GM23248 (cell line): ENCODE results near the gene CCBE1. TPM values are rescaled to one million over a fixed set of nuclear protein-coding genes. Genes with fewer than 3 reads are reported as not detected.
"Not testable (repeated sequence)": the region's sequence is repeated elsewhere in the genome, so short reads cannot be mapped to it uniquely, and the experiment has no call there.

Experiments used
- DNase-seq: peaks from one replicate; pipeline ENCODE4 v3.0.0-alpha.2; 2015
- H2AFZ ChIP-seq: fragments of 200-600 bp; sonication (generic); 2 replicates; pipeline ENCODE4 v1.6.1; 2016; ENCODE audit warnings: antibody characterized with exemption
- H3F3A ChIP-seq: fragments of 200-600 bp; sonication (generic); 2 replicates; pipeline ENCODE4 v1.6.1; 2016; ENCODE audit warnings: mild to moderate bottlenecking, antibody characterized with exemption, mixed run types; ENCODE audit not compliant: insufficient read depth
- H3K27ac ChIP-seq: fragments of 200-600 bp; sonication (generic); 2 replicates; pipeline ENCODE4 v1.5.1; 2016; ENCODE audit warnings: mild to moderate bottlenecking
- H3K27me3 ChIP-seq: fragments of 200-600 bp; sonication (generic); replicated peaks from 2 replicates; pipeline ENCODE4 v1.6.1; 2016; ENCODE audit warnings: mild to moderate bottlenecking; ENCODE audit not compliant: insufficient read depth
- H3K36me3 ChIP-seq: fragments of 200-600 bp; sonication (generic); 2 replicates; pipeline ENCODE4 v1.6.1; 2016; ENCODE audit warnings: low read depth, mild to moderate bottlenecking
- H3K4me1 ChIP-seq: fragments of 200-600 bp; sonication (generic); 2 replicates; pipeline ENCODE4 v1.6.1; 2016; ENCODE audit warnings: mild to moderate bottlenecking; ENCODE audit not compliant: insufficient read depth
- H3K4me2 ChIP-seq: fragments of 200-600 bp; sonication (generic); one replicate; pipeline ENCODE4 v1.6.1; 2016; ENCODE audit warnings: mild to moderate bottlenecking; ENCODE audit not compliant: unreplicated experiment
- H3K4me3 ChIP-seq: fragments of 200-600 bp; sonication (generic); 2 replicates; pipeline ENCODE4 v1.5.1; 2016; ENCODE audit warnings: mild to moderate bottlenecking
- H3K79me2 ChIP-seq: fragments of 200-600 bp; sonication (generic); 2 replicates; pipeline ENCODE4 v1.6.1; 2016; ENCODE audit warnings: mild to moderate bottlenecking; ENCODE audit not compliant: insufficient read depth
- H3K9ac ChIP-seq: fragments of 200-600 bp; sonication (generic); 2 replicates; pipeline ENCODE4 v1.6.1; 2016; ENCODE audit warnings: mild to moderate bottlenecking
- H3K9me2 ChIP-seq: fragments of 200-600 bp; sonication (generic); 2 replicates; pipeline ENCODE4 v1.6.1; 2016; ENCODE audit warnings: mixed run types, mild to moderate bottlenecking, moderate library complexity; ENCODE audit not compliant: insufficient read depth
- H3K9me3 ChIP-seq: fragments of 200-600 bp; sonication (generic); one replicate; pipeline ENCODE4 v1.6.1; 2017; ENCODE audit warnings: low read depth
- H4K20me1 ChIP-seq: fragments of 200-600 bp; sonication (generic); 2 replicates; pipeline ENCODE4 v1.6.0; 2016; ENCODE audit not compliant: insufficient read depth
- EZH2 ChIP-seq: fragments of 200-600 bp; sonication (generic); IDR thresholded peaks from 2 replicates; pipeline ENCODE4 v1.6.1; 2018; ENCODE audit warnings: antibody characterized with exemption, mild to moderate bottlenecking; ENCODE audit not compliant: insufficient read depth, poor library complexity, severe bottlenecking
- EZH2phosphoT487 ChIP-seq: fragments of 200-600 bp; sonication (generic); IDR thresholded peaks from 2 replicates; pipeline ENCODE4 v1.6.1; 2018; ENCODE audit warnings: antibody characterized with exemption, moderate library complexity, mild to moderate bottlenecking, low read depth; ENCODE audit not compliant: insufficient read depth
- WGBS, 2 experiments: methylation state at CpG; one replicate each; pipeline ENCODE4 v1.1.6; 2015 to 2017; ENCODE audit warnings: low lambda C conversion rate in 2 of 2, low coverage in 1 of 2; ENCODE audit errors: missing lambda C conversion rate in 2 of 2; 5-methylcytosine and 5-hydroxymethylcytosine counted together
- in situ Hi-C: fragments of 300-500 bp; cut with MboI; formaldehyde crosslinking; loops from 2 replicates; pipeline ENCODE4 v1.15.0; 2020
- polyA plus RNA-seq: library from polyadenylated mRNA; unstranded; fragments of >200 nt; fragmentation: Nextera tagmentation; extraction: Ambion mirVana; gene quantifications from 2 replicates; pipeline ENCODE4 v1.2.1, GENCODE V29; 2016
- total RNA-seq: library from RNA; depleted of rRNA; stranded (reverse); fragments of >200 nt; shearing (Covaris generic); gene quantifications from 2 replicates; pipeline ENCODE4 v1.2.3, GENCODE V29; 2014

Gene CCBE1
- total and polyA plus RNA-seq, 2 experiments from 2014 or later = 16.6 to 33.6 TPM

- Histone ChIP-seq H4K20me1 (no peaks in the 10 kb centered on the region), H3K4me2 (no peak overlapping the region), H2AFZ (no peak overlapping the region), H3K79me2 (peaks cover 14% of the 10 kb centered on the region), H3K36me3 (no peaks in the 10 kb centered on the region), H3K9ac (no peak overlapping the region), H3K9me2 (no peaks in the 10 kb centered on the region), H3F3A (no peaks in the 10 kb centered on the region), H3K4me1 (peaks cover 6% of the 10 kb centered on the region), H3K9me3 (no peaks in the 10 kb centered on the region), H3K27ac (no peak overlapping the region), H3K4me3 (no peak overlapping the region), H3K27me3 (no peaks in the 10 kb centered on the region)
- 36 to 55% methylated on average over 1 of the region's 1 CpG for WGBS, 2 experiments
- TF ChIP-seq EZH2 = no peak
- in situ Hi-C loops = no loop called here
- no peak for DNase-seq
Observed at GRCh38 chr18:59672235-59672711, 24.9 kb downstream of the CCBE1 start.

GRCh38 chr18:59671551-59671950 is 25.7 kb downstream of the CCBE1 start:
- Histone ChIP-seq H3K4me1 (peaks cover 6% of the 10 kb centered on the region), H3K4me2 (no peak overlapping the region), H2AFZ (no peak overlapping the region), H3K27ac (no peak overlapping the region), H3K9me3 (no peaks in the 10 kb centered on the region), H3K27me3 (no peaks in the 10 kb centered on the region), H3K9ac (no peak overlapping the region), H4K20me1 (no peaks in the 10 kb centered on the region), H3K36me3 (no peaks in the 10 kb centered on the region), H3F3A (no peaks in the 10 kb centered on the region), H3K79me2 (peaks cover 7% of the 10 kb centered on the region), H3K4me3 (no peak overlapping the region), H3K9me2 (no peaks in the 10 kb centered on the region)
- in situ Hi-C loops = no loop called here
- TF ChIP-seq EZH2 (no peak), EZH2phosphoT487 (no peak)
- no peak for DNase-seq
- 67 to 71% methylated on average over 1 of the region's 1 CpG for WGBS, 2 experiments

- H3K4me1 ChIP-seq = peaks cover 6% of the 10 kb centered on the region
- no peaks in the 10 kb centered on the region for H3K9me2 ChIP-seq
- in situ Hi-C loops = no loop called here
- peaks cover 4% of the 10 kb centered on the region for H3K79me2 ChIP-seq
- H3K36me3 ChIP-seq = no peaks in the 10 kb centered on the region
- no peaks in the 10 kb centered on the region for H4K20me1 ChIP-seq
- no peaks in the 10 kb centered on the region for H3F3A ChIP-seq
- no peaks in the 10 kb centered on the region for H3K9me3 ChIP-seq
- H2AFZ ChIP-seq = peak overlapping the region; percentile 38; the same call in 1 of the 2 replicates
- H3K9ac ChIP-seq = no peak overlapping the region
- peak overlapping the region; percentile 21 for H3K4me2 ChIP-seq
- TF ChIP-seq EZH2 (no peak), EZH2phosphoT487 (no peak)
- 33 to 42% methylated on average over 6 of the region's 6 CpGs for WGBS, 2 experiments
- H3K27ac ChIP-seq = no peak overlapping the region
- peak; percentile 50 for DNase-seq
- H3K27me3 ChIP-seq = no peaks in the 10 kb centered on the region
- no peak overlapping the region for H3K4me3 ChIP-seq
Observed at GRCh38 chr18:59669872-59670657, 27.2 kb downstream of the CCBE1 start.

- H4K20me1 ChIP-seq = no peaks in the 10 kb centered on the region
- 0 out of 2 replicates have a peak, but pooled peaks cover 4% of the 10 kb centered on the region for H3K79me2 ChIP-seq
- peaks cover 6% of the 10 kb centered on the region for H3K4me1 ChIP-seq
- H3K9me3 ChIP-seq = no peaks in the 10 kb centered on the region
- in situ Hi-C loops = no loop called here
- H3K36me3 ChIP-seq = no peaks in the 10 kb centered on the region
- no peak overlapping the region for H3K9ac ChIP-seq
- no peaks in the 10 kb centered on the region for H3K27me3 ChIP-seq
- no peak overlapping the region for H2AFZ ChIP-seq
- no peak overlapping the region for H3K4me3 ChIP-seq
- no peak overlapping the region for H3K27ac ChIP-seq
- H3F3A ChIP-seq = no peaks in the 10 kb centered on the region
- 95 to 98% methylated on average over 4 of the region's 4 CpGs for WGBS, 2 experiments
- no peak overlapping the region for H3K4me2 ChIP-seq
- H3K9me2 ChIP-seq = no peaks in the 10 kb centered on the region
- DNase-seq = no peak
- TF ChIP-seq EZH2 (no peak), EZH2phosphoT487 (no peak)
Observed at GRCh38 chr18:59667488-59667887, 29.7 kb downstream of the CCBE1 start.

GRCh38 chr18:59666007-59666402 is 31.2 kb downstream of the CCBE1 start:
- H2AFZ ChIP-seq, H3K4me3 ChIP-seq, H3K27me3 ChIP-seq, H3K4me2 ChIP-seq, H3K4me1 ChIP-seq, H3F3A ChIP-seq, H3K79me2 ChIP-seq, H3K9me3 ChIP-seq, in situ Hi-C loops, DNase-seq, H3K9ac ChIP-seq, H3K27ac ChIP-seq, H4K20me1 ChIP-seq, H3K9me2 ChIP-seq, H3K36me3 ChIP-seq: not testable (repeated sequence)
- WGBS, 2 experiments = 61 to 64% methylated on average over 9 of the region's 9 CpGs
